ENCODE measurements around the gene MNDA. TPM values are rescaled to one million over a fixed set of nuclear protein-coding genes. Genes with fewer than 3 reads are reported as not detected.

The MNDA gene
- total and polyA plus RNA-seq, 10 of the 15 experiments (the other 5 are each of a cell fraction or from before 2014, with no cell fraction given), result 20.1 to 91.8 (median 38.0) TPM

DNA sequence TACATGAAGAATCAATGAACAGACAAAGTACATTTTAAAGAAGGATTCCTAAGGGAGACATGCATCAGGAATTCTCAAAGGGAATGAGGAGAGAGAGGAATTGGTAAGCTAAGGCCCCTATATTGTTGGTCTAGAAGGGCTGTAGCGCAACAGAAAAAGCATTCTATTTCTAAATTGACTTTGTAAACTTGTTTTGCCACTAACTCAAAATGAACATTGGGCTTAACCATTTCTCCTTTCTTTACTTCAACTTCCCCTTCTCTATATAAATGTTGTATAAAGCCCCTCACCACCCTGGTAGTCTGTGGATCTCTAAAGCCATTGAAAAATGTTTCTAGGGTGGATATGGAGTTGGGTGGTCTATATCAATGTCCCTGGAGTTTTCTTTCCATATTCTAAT is 29.8 kb upstream of the MNDA start:
- H3K9ac ChIP-seq (ENCODE audit: control insufficient read depth, insufficient read depth, low read length), result no peak overlapping the region

More for the DNA sequence above, 29.8 kb upstream of the MNDA start:
- RAD21 ChIA-PET (ENCODE audit: unreplicated experiment), result interaction anchor here (1.1 kb wide), 1 partner anchor 196 kb away, joined by 3 read pairs; no protein-coding TSS in a partner anchor
- Histone ChIP-seq H2AFZ (ENCODE audit: control insufficient read depth, low read depth, low read length) (no peak overlapping the region), H3K9me3 (replicated peaks; ENCODE audit: control insufficient read depth, insufficient read depth, low read length) (no peaks in the 10 kb centered on the region), H3K27me3 (replicated peaks in 1 of 2; ENCODE audit: control insufficient read depth in 2 of 2, insufficient read depth in 2 of 2, low read length in 1 of 2) (no peaks in the 10 kb centered on the region; a peak in 1 of 4 replicates), H3K36me3 (ENCODE audit: control insufficient read depth in 2 of 2, insufficient read depth in 2 of 2, low read length in 1 of 2) (no peaks in the 10 kb centered on the region), H3K4me3 (no peak overlapping the region), H4K20me1 (ENCODE audit: control insufficient read depth, insufficient read depth) (no peaks in the 10 kb centered on the region), H3K79me2 (ENCODE audit: control insufficient read depth, insufficient read depth, low read length) (no peaks in the 10 kb centered on the region), H3K4me1 (ENCODE audit: control insufficient read depth, insufficient read depth, low read length) (no peaks in the 10 kb centered on the region), H3K4me2 (ENCODE audit: control insufficient read depth, insufficient read depth) (no peak overlapping the region), H3K27ac (ENCODE audit: control insufficient read depth, insufficient read depth) (no peak overlapping the region)
- DNase-seq (ENCODE audit: low read depth, low spot score), result no peak
- CTCF ChIA-PET, result no interaction called here
- in situ Hi-C loops (cut with MboI), result no loop called here
- TF ChIP-seq BRCA1 (IDR thresholded peaks at IDR 0.05; ENCODE audit: low read depth, low read length) (no peak), ZBTB11 (CRISPR knock-in tag; IDR thresholded peaks at IDR 0.05) (no peak), MYC (IDR thresholded peaks at IDR 0.05; ENCODE audit: insufficient read depth, insufficient read length, insufficient replicate concordance, low read length, severe bottlenecking) (no peak), RB1 (IDR thresholded peaks at IDR 0.05; ENCODE audit: borderline replicate concordance) (no peak), SMAD5 (IDR thresholded peaks at IDR 0.05; ENCODE audit: low read depth) (no peak), NRF1 (conservative IDR thresholded peaks at IDR 0.05; ENCODE audit: low read depth, low read length) (no peak), NFXL1 (IDR thresholded peaks at IDR 0.05; ENCODE audit: borderline replicate concordance) (no peak), DPF2 (IDR thresholded peaks at IDR 0.05) (no peak), NR2F1 (conservative IDR thresholded peaks at IDR 0.05) (no peak), POLR2A (IDR thresholded peaks at IDR 0.05; ENCODE audit: low read depth, low read length) (no peak), ZBTB40 (IDR thresholded peaks at IDR 0.05; ENCODE audit: borderline replicate concordance) (no peak)
- TF ChIP-seq, protein P1, sequence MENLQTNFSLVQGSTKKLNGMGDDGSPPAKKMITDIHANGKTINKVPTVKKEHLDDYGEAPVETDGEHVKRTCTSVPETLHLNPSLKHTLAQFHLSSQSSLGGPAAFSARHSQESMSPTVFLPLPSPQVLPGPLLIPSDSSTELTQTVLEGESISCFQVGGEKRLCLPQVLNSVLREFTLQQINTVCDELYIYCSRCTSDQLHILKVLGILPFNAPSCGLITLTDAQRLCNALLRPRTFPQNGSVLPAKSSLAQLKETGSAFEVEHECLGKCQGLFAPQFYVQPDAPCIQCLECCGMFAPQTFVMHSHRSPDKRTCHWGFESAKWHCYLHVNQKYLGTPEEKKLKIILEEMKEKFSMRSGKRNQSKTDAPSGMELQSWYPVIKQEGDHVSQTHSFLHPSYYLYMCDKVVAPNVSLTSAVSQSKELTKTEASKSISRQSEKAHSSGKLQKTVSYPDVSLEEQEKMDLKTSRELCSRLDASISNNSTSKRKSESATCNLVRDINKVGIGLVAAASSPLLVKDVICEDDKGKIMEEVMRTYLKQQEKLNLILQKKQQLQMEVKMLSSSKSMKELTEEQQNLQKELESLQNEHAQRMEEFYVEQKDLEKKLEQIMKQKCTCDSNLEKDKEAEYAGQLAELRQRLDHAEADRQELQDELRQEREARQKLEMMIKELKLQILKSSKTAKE (IDR thresholded peaks at IDR 0.05; ENCODE audit: low read depth, poor library complexity, severe bottlenecking), result no peak
- SMC1A ChIA-PET (ENCODE audit: uncharacterized antibody, unreplicated experiment), result no interaction called here
- WGBS (ENCODE audit: insufficient coverage, insufficient replicate concordance, low lambda C conversion rate, missing lambda C conversion rate), result 64% methylated on average over 1 of the region's 1 CpG
- no TSS peak for BruUV-seq (replicated peaks)
- POLR2A ChIA-PET, result no interaction called here
- no peak for ATAC-seq
- intact Hi-C loops (cut with micrococcal nuclease; ENCODE audit: unreplicated experiment), result loop anchor here (10.0 kb wide), 1 partner anchor 173 kb away; no protein-coding TSS in a partner anchor
- no peak for FAIRE-seq
